Measurements from ENCODE around the gene USP24.
"Not testable (repeated sequence)": the region's sequence is repeated elsewhere in the genome, so short reads cannot be mapped to it uniquely, and the experiment has no call there.

Gene USP24

GRCh38 chr1:55199735-55200134 is 15.4 kb downstream of the USP24 start:
- not testable (repeated sequence) for DNase-seq (ENCODE audit: low read depth, low spot score); H3K27ac ChIP-seq

GRCh38 chr1:55198044-55198443 is 17.1 kb downstream of the USP24 start:
- H3K27ac ChIP-seq: no peak overlapping the region
- DNase-seq (ENCODE audit: low read depth, low spot score): no peak

GRCh38 chr1:55197099-55197498 is 18.1 kb downstream of the USP24 start:
- H3K27ac ChIP-seq: no peak overlapping the region
- DNase-seq (ENCODE audit: low read depth, low spot score): no peak

DNA sequence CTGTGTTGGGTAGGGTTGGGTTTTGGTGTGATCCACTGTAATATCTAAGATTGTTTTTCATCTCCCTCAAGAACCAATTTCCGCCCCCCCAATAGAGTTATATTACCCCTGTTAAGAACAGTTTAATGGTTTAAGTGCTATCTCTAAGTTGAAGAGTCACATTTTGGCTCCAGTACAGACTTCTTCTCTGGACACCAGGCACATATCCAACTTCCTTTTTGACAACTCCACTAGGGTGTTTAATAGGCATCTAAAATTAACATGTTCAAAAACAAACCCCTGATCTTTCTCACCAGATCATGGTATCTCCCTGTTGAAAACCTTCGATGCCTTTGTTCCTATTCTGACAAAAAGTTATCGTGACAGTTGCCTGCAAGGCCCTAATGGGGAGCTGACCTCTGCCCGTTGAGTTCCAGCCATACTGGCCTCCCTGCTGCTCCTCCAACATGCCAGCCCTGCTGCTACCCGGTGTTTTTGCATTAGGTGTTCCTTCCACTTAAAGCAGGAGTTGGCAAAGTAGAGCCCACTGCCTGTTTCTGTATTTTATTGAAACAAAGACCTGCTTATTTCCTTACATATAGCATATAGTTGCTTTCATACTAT is 18.6 kb downstream of the USP24 start:
- DNase-seq (ENCODE audit: low read depth, low spot score): no peak
- H3K27ac ChIP-seq: no peak overlapping the region

DNA sequence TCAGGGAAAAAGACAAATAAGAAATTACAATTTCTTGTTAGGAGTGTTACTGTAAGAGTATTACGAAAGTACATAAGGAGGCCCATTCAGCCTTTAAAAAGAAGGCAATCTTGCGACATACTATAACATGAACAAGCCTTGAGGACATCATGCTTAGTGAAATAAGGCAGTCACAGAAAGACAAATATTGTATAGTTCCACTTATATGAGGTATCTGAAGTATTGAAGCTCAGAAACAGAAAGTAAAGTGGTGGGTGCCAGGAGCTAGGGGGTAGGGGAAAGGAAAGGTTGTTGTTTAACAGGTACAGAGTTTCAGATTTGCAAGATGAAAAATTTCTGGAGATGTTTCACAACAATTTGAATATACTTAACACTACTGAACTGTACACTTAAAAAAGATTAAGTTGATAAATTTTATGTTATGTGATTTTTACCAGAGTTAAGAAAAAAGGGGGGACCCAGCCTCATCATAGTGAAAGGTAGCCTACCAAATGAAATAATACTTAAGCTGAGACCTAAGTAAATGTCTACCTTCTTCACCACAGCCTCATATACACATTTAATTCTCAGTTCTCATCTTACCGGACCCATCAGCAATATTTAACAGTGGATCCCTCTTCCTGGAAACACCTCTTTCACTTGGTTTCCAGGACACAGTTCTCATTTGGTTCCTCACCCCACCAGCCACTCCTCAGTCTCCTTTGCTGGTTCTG is 19.5 kb downstream of the USP24 start:
- DNase-seq (ENCODE audit: low read depth, low spot score): no peak

GRCh38 chr1:55194851-55195250 is 20.3 kb downstream of the USP24 start:
- no peak overlapping the region for H3K27ac ChIP-seq
- DNase-seq (ENCODE audit: low read depth, low spot score): no peak

More for the DNA sequence above, 19.5 kb downstream of the USP24 start:
- H3K27ac ChIP-seq: no peak overlapping the region

GRCh38 chr1:55192093-55192492 is 23.1 kb downstream of the USP24 start:
- H3K27ac ChIP-seq: no peak overlapping the region
- no peak for DNase-seq (ENCODE audit: low read depth, low spot score)

DNA sequence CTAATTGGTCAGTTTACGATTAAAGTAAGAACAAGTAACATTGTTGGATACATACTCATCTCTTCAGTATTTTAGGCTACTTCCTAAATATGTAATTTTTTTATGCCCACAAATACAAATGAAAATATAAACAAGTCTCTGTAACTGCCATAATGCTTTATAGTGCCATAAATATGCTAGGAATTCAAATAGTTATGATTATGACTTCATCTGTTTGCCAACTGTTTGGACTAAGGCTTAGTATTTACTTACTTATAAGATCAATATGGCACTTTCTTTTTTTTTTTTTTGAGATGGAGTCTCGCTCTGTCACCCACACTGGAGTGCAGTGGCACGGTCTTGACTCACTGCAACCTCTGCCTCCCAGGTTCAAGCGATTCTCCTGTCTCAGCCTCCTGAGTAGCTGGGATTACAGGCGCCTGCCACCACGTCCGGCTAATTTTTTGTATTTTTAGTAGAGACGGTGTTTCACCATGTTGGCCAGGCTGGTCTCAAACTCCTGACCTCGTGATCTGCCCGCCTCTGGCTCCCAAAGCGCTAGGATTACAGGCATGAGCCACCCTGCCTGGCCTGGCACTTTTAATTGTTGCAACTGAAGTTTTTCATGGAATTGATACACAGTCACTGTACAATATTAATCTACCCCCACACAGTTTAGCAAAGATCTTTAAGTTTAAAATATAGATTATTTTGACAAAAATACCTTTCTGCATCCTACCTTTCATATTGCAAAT is 23.8 kb downstream of the USP24 start:
- DNase-seq (ENCODE audit: low read depth, low spot score); H3K27ac ChIP-seq: not testable (repeated sequence)

GRCh38 chr1:55190109-55190508 is 25.1 kb downstream of the USP24 start:
- no peak overlapping the region for H3K27ac ChIP-seq
- no peak for DNase-seq (ENCODE audit: low read depth, low spot score)

DNA sequence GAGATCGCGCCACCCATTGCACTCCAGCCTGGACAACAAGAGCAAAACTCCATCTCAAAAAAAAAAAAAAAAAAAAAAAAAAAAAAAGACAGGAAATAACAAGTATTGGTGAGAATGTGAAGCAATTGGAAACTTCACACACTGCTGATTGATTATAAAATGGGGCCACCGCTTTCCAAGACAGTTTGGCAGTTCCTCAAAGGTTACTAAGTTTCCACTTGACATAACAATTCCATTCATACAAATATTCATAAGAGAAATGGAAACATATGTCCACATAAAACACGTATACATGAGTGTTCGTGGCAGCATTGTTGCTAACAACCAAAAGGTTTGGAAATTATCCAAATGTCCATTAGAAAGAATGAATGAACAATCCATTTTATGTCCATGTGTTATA is 26.3 kb downstream of the USP24 start:
- no peak for DNase-seq (ENCODE audit: low read depth, low spot score)
- no peak overlapping the region for H3K27ac ChIP-seq

- H3K27ac ChIP-seq: no peak overlapping the region
- DNase-seq (ENCODE audit: low read depth, low spot score): no peak
Measured at GRCh38 chr1:55185832-55186231, 29.3 kb downstream of the USP24 start.

DNA sequence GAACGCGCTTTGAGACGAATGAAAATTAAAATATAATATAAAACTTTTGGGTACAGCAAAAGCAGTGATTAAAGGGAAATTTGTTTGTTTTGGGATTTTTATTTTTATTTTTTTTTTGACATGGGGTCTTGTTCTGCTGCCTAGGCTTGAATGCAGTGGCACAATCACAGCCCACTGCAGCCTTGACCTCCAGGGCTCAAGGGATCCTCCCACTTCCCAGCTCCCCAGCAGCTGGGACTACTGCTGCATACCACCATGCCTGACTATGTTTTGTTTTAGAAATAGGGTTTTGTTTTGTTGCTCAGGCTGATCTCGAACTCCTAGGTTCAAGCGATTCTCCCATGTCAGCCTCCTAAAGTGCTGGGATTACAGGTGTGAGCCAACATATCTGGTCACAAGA is 30.3 kb downstream of the USP24 start:
- no peak overlapping the region for H3K27ac ChIP-seq
- no peak for DNase-seq (ENCODE audit: low read depth, low spot score)

DNA sequence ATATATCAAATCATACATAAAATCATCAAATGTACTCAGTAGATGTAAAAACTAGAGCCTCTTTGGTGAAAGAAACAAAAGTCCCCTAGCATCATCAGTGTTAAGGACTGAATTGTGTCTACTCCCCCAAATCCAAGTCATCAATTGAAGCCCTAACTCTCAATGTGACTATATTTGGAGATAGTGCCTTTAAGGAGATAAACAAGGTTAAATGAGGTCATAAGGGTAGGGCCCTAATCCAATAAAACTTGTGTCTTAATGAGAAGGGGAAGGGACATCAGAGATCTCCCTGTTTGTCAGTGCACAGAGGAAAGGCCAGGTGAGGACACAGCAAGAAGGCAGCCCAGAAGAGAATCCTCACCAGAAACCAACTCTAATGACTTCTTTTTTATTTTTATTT is 33.5 kb downstream of the USP24 start:
- DNase-seq (ENCODE audit: low read depth, low spot score): no peak
- no peak overlapping the region for H3K27ac ChIP-seq

DNA sequence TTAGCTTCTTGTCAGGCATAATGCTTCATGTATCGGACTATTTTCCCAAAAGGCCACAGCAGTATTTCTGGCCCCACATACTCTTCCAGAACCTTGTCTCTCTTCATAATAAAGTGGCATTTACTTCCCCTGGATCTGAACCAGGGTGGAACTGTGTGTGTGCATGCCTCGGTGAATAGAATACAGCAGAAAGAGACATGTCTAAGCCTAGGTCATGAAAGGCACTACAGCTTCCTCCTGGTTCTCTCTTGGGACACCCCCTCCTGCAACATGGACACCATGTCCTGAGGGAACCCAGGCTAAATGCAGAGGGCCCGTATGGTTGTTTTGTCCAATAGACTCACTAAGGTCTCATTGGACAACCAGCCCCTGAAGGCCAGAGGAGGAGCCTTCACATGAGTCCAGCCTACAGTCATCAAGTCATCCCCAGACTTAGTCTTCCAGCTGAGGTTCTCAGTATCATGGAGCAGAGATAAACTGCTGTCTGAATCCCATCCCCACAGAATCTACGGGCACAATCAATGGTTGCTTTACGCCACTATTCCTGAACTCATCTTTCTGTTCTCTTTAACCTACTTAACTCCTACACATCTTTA is 35.0 kb downstream of the USP24 start:
- DNase-seq (ENCODE audit: low read depth, low spot score): no peak
- no peak overlapping the region for H3K27ac ChIP-seq

DNA sequence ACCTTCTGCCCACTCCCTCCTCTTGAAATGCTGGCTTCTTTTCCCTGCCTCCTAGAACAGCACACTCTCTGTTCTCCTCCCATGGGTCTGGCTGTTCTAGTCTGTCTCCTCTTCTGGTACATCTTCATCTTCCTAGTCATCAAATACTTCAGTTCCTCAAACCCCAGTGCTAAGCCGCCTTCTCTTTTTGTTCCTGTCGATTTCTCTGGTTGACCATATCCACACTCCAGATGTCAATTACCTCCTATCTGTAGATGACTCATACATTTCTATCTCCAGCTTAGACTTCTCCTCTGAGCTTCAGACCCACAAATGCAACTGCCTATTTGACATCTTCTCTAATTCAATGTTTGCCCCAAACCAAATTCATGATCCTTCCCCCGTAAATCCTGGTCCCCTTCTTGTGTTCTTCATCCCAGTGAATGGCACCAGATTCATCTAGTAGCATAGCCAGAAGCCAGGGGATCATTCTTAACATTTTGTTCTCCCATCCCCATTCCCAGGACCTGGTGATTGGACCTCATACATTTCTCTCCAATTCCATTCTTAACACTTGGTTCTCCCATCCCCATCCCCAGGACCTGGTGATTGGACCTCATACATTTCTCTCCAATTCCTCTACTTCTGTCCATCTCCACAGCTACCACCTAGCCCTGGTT is 35.9 kb downstream of the USP24 start:
- no peak for DNase-seq (ENCODE audit: low read depth, low spot score)
- no peak overlapping the region for H3K27ac ChIP-seq

DNA sequence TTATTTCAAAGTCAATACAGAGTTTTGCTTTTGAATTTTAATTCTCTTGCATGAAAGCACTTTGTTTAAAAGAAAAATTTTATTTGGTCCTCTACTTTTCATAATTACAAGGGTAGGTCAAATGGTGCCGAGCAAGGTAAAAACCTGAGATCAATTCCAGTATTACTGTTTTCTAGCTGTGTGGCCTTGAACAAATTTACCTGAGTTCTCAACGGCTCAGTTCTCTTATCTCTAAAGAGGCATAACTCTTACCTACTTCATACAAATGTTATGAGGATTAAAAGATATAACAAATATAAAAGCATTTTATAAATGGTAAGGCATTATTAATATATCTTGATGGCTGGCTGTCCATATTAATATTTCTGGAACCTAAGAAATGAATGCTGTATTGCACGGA is 42.5 kb downstream of the USP24 start:
- no peak for DNase-seq (ENCODE audit: low read depth, low spot score)
- no peak overlapping the region for H3K27ac ChIP-seq

DNA sequence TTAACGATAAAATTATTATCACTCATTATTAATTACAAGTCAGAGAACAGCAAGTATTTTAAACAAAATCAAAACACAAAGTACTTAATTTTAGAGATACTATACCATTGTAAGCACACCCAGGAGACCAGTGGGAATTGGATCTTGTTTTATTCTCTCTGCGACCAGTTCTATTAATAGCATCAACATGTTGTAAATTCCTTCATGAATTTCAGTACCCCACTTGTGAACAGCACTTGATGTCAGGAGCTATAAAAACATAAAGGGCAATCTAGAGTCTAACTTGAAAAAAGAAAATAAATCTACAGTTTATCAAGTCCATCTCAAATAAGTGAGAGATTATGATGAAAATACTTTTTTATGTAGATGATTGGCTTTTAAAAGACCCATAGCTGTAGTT is 42.9 kb downstream of the USP24 start:
- no peak for DNase-seq (ENCODE audit: low read depth, low spot score)
- H3K27ac ChIP-seq: no peak overlapping the region

- no peak for DNase-seq (ENCODE audit: low read depth, low spot score)
Measured at GRCh38 chr1:55171694-55172093, 43.5 kb downstream of the USP24 start.

GRCh38 chr1:55170426-55170825 is 44.7 kb downstream of the USP24 start:
- no peak overlapping the region for H3K27ac ChIP-seq
- DNase-seq (ENCODE audit: low read depth, low spot score): no peak

More at GRCh38 chr1:55171694-55172093, 43.5 kb downstream of the USP24 start:
- no peak overlapping the region for H3K27ac ChIP-seq

DNA sequence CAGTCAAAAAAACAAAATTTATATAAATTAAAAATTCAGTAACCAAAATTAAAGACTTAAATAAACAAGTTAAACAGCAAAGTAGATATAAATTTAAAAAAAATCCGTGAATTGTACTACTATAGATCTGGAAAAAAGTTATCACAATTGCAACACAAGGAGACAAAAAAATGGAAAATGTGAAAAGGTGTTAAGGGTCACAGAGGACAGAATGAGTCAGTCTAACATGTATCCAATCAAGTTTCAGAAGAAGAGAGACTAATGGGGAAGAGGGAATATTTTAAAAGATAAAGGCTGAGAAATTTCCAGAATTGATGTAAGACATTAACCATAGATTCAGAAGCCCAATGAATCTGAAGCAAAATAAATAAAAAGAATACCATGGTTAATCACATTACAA is 46.0 kb downstream of the USP24 start:
- no peak overlapping the region for H3K27ac ChIP-seq
- no peak for DNase-seq (ENCODE audit: low read depth, low spot score)

- H3K27ac ChIP-seq: no peak overlapping the region
- DNase-seq (ENCODE audit: low read depth, low spot score): no peak
Measured at GRCh38 chr1:55168353-55168752, 46.8 kb downstream of the USP24 start.
